ENCODE measurements around the gene BEST1.
"Not testable (repeated sequence)": the region's sequence is repeated elsewhere in the genome, so short reads cannot be mapped to it uniquely, and the experiment has no call there.

BEST1 gene

DNA sequence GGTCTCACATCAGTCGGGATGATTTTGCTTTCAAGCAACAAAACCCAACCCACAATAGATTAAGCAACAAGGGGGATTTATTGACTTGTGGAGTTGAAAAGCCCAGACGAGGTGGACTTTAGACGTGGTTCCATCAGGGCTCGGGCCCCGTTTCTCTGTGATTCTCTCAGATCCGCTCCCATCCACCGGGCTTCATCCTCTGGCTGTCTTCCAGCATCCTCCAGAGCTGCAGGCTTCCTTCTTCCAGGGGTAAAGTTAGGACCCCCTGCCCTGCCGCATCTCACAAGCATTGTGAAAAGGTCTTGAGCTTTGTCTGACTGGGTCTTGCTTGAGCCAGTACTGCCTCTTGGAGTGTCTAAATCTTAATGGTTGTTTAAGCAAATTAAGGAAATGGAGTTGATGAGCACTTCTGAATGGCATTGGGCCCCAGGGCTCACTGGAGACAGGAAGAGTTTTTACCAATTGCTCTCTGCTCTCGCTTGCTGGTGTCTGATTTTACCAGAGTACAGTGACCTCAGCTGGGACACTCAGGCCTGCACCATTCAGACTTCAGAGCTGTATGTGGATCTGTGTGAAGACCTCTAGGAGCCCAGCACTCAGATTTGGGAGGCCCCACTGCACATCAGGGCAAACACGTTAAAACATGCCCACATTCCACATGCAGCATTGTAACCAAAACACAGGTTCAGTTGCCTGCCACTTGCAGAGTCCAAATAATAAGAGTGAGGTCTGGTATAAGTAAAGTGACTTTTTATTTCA, 30.8 kb downstream of the BEST1 start:
- no peak for DNase-seq

GRCh38 chr11:61983419-61983818, 33.3 kb downstream of the BEST1 start:
- DNase-seq = no peak

DNA sequence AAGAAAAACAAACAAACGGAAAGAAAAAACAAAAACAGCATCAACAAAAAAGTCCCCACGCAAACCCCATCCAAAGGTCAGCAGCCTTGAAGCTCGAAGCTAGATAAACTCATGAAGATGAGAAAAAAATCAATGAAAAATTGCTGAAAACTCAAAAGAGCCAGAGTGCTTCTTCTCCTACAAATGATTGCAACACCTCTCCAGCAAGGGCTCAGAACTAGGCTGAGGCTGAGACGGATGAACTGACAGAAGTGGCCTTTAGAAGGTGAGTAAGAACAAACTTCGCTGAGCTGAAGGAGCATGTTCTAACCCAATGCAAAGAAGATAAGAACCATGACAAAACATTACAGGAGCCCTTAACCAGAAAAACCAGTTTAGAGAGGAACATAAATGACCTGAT, 35.7 kb downstream of the BEST1 start:
- DNase-seq = no peak

DNA sequence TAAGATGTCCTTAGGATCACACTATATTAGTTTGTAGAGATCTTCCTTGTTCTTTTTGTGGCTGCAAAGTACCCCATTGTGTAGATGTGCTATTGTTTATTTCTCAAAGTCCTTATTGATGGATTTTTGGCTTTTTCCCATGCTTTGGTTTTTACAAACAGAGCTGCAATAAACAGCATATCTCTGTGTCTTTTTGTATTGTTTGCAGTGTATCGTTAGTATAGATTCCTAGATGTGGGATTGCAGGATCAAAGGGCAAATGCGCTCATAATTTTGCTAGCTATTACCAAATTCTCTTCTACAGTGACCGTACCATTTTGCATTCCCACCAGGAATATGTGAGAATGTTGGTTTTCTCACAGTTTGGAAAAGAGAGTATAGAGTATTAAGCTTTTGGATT, 44.8 kb downstream of the BEST1 start:
- no peak for DNase-seq

DNA sequence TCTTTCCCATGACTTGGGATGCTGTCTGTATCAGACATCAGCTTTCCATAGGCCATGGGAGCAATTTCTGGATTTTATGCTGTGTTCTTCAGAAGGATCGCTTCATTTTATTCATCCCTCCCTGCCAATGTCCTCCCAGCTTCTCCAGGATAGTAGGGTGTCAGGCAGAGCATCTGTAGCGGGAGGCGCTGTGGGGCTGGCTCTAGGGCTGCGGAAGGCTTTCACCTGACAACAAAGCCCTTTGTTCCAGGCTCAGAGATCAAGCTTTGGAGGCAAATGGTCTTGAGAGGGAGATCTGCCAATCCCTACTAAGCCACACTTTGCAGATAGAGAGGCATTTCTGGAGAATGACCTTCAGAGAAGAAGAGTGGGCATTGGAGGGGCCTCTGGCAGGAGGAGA, 46.8 kb downstream of the BEST1 start:
- DNase-seq = no peak

GRCh38 chr11:61999141-61999975, 49.2 kb downstream of the BEST1 start:
- DNase-seq = no peak

GRCh38 chr11:62000539-62001446, 50.6 kb downstream of the BEST1 start:
- DNase-seq = no peak

DNA sequence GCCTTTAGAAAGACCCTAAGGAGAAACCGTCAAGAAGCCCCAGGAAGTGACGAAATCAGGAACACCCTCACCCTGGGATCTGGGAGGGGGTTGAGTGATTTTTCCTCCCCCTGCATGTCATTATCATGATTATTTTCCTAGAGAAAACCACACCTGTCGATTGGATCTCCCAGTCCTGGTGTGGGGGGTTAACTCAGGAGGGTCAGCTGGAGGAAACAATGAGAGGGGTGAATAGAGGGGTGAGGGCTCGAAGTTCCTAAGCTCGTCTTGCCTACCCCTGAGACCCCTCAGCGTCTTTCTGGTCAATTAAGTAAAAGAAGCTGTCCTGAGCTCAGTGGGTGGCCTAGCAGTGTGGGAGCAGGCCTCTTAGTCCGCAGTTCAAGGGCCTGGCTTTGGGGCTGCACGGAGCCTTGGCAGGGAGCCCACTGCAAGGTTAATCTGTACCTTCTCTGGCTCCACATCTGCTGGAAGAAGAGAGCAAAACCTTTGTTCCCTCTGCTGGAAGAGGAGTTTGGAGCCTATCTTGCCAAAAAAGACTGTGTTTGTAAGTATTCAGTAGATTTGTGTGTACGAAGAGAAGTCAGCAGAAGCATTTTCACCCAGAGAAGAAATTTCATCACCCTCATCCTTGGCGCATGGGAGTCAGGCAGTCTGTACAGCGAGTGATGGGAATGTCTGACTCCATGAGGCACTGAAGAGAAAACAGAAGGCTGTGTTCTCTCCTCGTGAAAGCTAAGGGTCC, 51.5 kb downstream of the BEST1 start:
- DNase-seq = no peak

GRCh38 chr11:62002283-62002682, 52.1 kb downstream of the BEST1 start:
- DNase-seq = not testable (repeated sequence)

GRCh38 chr11:62004473-62004872, 54.3 kb downstream of the BEST1 start:
- DNase-seq = no peak

DNA sequence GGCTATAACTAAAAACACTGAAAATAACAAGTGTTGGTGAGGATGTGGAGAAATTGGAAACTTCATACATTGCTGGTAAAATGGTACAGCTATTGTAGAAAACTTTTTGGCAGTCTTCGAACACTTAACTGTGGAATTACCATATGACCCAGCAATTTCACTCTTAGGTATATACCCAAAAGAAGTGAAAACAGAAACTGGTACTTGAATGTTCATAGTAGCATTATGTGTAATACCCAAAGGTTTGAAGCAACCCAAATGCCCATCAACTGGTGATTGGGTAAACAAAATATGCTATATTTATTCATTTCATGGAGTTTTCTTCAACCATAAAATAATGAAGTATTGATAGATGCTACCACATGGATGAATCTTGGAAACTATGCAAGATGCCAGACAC, 58.0 kb downstream of the BEST1 start:
- no peak for DNase-seq

DNA sequence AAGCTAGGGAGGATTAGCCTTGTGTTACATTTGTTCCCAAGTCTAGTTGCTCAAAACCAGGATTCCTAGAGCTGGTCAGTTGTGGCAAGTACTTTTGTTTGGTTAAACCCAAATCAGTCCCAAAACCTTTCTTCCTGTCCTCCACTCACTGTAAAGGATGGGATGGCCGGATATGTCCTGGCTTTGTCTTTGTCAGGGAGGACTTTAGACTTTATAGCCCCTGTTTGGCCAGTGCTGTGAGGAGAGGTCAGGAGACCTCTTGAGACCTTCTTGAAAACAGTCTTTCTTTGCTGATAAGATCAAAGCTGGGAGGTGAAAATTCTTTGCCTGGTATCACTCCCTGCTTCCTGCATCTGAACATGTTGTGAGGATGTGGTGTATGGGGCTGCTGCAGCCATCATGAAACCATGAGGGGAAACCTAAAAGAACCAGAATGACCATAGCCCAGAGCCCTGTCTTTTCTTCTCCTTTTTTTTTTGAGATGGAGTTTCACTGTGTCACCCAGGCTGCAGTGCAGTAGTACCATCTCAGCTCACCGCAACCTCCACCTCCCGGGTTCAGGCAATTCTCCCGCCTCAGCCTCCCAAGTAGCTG, 60.9 kb downstream of the BEST1 start:
- no peak for DNase-seq

DNA sequence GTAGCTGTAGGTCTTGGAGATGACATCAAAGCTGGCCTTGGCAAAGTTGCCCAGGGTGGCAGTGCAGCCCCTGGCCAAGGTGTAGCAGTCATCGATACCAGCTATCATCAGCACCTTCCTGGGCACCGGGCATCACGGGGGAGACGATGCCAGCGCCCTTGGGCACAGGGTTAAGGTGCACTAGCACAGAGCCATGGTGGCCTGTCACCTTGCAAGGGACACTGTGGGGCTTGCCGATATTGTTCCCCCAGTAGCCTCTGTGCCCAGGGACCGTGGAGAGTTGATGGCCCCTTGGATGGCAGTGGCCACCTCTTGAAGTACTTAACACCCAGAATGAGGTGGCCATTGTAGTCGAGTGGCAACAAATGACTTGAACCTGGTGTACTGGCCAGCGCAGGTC, 61.7 kb downstream of the BEST1 start:
- no peak for DNase-seq

- DNase-seq = no peak
Observed at GRCh38 chr11:62012451-62012831, 62.3 kb downstream of the BEST1 start.

DNA sequence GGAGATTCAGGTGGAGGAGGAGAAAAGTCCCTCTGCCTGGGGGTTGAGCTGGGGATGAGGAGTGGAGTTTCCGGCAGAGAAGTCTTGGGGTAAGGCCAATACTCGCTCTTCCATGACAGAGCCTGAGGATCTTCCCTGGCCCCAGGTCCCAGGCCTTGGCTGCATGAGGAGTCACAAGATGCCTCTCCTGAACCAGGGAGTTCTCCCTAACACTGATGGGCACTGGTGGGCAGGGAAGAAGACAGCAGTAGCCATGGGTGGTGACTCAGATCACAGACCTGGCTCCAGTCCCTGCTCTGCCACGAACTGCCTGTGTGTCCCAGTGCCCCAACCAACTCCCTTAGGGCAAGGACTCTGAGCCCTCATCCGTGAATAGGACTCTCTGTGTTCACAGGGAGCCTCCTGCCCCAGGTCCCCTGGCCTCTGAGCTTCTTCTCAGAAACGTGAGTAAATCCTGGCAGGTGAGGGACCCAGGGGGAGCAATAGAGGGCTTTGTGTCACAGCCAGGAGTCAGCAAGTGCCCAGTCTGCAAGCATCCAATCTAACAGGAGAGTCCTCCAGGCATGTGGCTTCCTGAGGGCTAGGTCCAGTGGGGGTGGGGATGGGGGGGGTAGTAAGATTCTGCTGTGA, 62.8 kb downstream of the BEST1 start:
- no peak for DNase-seq

Measured in stimulated activated CD4-positive, alpha-beta T cell treated with anti-CD3 and anti-CD28 coated beads, Interleukin-4, amount 100 ng/mL, for 24 hours (primary cell).